Mucosa of stomach (tissue), 1 donor: ENCODE results near the gene CEP89.
"Not testable (repeated sequence)": the region's sequence is repeated elsewhere in the genome, so short reads cannot be mapped to it uniquely, and the experiment has no call there.

ENCODE experiments used
- H3K27me3 ChIP-seq: one replicate; pipeline ENCODE4 v1.7.0; 2013; ENCODE audit warnings: mild to moderate bottlenecking, low read length; ENCODE audit not compliant: control insufficient read depth, insufficient read depth
- H3K36me3 ChIP-seq: one replicate; pipeline ENCODE4 v1.7.0; 2013; ENCODE audit warnings: low read length; ENCODE audit not compliant: control insufficient read depth, insufficient read depth
- H3K4me1 ChIP-seq: one replicate; pipeline ENCODE4 v1.7.0; 2013; ENCODE audit warnings: mild to moderate bottlenecking, low read length; ENCODE audit not compliant: control insufficient read depth, insufficient read depth
- H3K4me3 ChIP-seq: one replicate; pipeline ENCODE4 v1.7.0; 2013; ENCODE audit warnings: low read length
- H3K9ac ChIP-seq: one replicate; pipeline ENCODE4 v1.7.0; 2013; ENCODE audit warnings: mild to moderate bottlenecking, low read length, moderate library complexity
- H3K9me3 ChIP-seq: one replicate; pipeline ENCODE4 v1.7.0; 2013; ENCODE audit warnings: mild to moderate bottlenecking, low read length, moderate library complexity; ENCODE audit not compliant: control insufficient read depth
- donor health status: Pancreatic carcinoma.

Gene CEP89

DNA sequence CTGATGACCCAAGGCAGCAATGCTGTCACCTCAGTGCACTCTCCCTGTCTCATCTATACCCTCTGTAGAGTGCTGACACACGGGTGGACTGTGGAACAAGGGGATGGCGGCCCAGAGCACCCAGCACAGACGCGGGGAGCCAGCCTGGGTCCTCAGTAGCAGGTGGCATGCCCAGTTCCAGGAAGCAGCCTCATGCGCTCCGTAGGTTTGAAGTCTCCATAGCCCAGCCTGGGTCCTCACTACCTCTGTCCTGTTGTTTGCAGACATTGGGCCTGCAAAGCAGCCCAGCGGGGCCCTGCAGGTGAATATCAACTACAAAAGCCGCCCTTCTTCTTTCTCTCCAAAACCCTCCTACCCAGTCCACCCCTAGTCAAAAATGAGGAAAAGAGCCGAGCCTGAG is 97.2 kb downstream of the CEP89 start:
- Histone ChIP-seq H3K4me1 (no peaks in the 10 kb centered on the region), H3K4me3 (no peak overlapping the region), H3K27me3 (no peaks in the 10 kb centered on the region), H3K9ac (no peak overlapping the region), H3K9me3 (no peaks in the 10 kb centered on the region), H3K36me3 (no peaks in the 10 kb centered on the region)

DNA sequence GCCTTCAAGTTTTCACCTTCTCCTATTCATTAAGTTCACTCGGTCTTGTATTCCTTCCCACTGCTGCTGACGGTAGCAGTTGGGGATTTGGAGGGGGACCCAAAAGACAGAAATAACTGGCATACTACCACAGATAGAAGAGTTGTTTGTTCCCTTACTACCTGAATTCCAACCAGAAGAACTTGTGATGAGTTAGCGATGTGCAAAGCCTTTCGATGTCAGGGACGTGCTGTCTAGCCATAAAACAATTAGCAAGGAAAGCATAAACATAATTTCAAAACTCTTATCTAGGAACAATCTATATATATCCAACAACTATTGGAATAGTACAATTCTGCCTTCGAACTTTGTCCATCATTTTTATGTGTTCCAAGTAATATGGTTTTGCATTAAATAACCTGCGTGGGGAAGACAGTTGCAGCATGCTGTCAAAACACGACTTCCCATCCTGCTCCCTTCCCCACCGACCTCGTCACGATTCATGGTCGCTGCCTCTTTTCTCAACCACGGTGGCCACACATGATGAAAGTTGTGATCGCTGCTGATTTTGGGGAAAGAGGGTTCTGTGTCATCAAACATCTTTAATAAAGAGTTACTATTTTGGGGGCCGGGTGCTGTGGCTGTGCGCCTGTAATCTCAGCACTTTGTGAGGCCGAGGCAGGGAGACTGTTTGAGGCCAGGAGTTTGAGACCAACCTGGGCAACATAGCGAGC is 98.4 kb downstream of the CEP89 start:
- no peak overlapping the region for H3K4me3 ChIP-seq
- no peaks in the 10 kb centered on the region for H3K9me3 ChIP-seq
- H3K4me1 ChIP-seq, result no peaks in the 10 kb centered on the region
- no peaks in the 10 kb centered on the region for H3K36me3 ChIP-seq
- no peak overlapping the region for H3K9ac ChIP-seq
- no peaks in the 10 kb centered on the region for H3K27me3 ChIP-seq

DNA sequence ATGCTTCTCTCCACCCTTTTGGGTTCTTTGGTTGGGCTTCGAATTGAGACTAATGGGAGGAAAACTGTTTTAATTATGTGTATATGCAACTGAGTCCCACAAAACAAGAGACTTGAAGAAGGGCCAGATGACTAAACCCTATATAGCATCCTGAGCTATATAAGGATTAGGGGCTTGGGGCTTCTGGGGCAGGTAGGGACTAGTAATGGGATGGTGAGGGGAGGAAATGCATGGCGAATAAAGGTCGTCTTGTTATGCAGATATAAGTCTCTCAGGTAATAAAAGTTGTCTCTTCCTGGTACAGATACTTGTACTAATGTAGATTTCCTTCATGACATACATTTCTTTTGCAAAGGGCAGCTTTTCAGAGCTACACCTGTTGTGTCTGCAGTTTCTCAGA is 99.4 kb downstream of the CEP89 start:
- no peaks in the 10 kb centered on the region for H3K27me3 ChIP-seq
- H3K36me3 ChIP-seq, result no peaks in the 10 kb centered on the region
- H3K9me3 ChIP-seq, result no peaks in the 10 kb centered on the region
- no peak overlapping the region for H3K4me3 ChIP-seq
- H3K4me1 ChIP-seq, result no peaks in the 10 kb centered on the region
- H3K9ac ChIP-seq, result no peak overlapping the region

DNA sequence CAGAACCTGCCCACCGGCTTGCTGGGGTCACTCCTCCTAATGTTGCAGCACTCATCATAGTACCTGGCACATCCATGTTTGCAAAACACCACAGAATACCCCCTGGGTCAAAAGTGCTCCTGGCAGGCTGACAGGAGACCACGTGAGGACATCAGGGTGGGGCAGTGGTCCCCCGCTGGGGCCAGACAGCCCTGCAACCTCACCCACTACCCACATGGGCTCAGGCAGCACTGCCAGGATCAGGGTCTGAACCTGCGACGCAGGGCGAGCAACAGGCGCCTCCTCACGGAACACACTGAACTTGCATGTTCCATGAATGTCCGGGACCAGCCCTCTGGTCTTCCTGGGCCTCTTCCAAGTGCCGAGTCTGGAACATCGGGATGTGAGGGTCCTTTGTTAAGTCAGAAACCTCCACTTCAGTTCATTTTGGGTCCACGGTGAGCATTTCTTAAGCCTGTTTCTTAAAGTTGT is 100.7 kb downstream of the CEP89 start:
- H3K27me3 ChIP-seq, result no peaks in the 10 kb centered on the region
- no peak overlapping the region for H3K4me3 ChIP-seq
- H3K9me3 ChIP-seq, result no peaks in the 10 kb centered on the region
- H3K9ac ChIP-seq, result no peak overlapping the region
- no peaks in the 10 kb centered on the region for H3K4me1 ChIP-seq
- no peaks in the 10 kb centered on the region for H3K36me3 ChIP-seq

DNA sequence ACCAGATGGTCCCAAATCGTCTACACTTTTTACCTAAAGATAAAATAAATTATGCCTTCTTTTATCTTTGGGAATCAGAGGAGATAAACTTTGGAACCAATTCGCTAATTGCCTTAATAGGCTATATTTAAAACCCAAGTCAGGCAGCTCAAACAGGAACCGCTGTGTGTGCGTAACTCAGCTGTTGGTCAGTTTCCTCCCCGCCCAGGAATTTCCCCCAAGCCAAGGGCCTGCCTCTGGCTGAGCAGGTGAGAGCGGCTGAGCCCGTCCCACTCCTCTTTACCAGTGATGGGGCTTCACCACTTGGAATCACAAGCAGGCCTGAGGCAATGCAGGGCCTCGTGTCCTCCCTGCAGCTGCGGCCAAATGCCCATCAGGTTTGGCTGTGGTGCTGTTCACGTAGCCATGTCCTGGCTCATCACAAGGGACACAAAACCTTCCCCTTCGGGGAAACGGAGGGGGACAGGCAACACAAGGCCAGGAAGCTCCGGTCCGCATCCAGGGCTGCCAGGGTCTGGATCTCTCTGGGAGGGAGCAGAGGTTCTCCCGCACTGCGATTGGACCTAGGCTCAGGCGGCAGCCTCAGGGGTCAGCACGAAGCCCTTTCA is 101.7 kb downstream of the CEP89 start:
- Histone ChIP-seq H3K9me3 (no peaks in the 10 kb centered on the region), H3K4me1 (no peaks in the 10 kb centered on the region), H3K36me3 (no peaks in the 10 kb centered on the region), H3K4me3 (no peak overlapping the region), H3K9ac (no peak overlapping the region), H3K27me3 (no peaks in the 10 kb centered on the region)

DNA sequence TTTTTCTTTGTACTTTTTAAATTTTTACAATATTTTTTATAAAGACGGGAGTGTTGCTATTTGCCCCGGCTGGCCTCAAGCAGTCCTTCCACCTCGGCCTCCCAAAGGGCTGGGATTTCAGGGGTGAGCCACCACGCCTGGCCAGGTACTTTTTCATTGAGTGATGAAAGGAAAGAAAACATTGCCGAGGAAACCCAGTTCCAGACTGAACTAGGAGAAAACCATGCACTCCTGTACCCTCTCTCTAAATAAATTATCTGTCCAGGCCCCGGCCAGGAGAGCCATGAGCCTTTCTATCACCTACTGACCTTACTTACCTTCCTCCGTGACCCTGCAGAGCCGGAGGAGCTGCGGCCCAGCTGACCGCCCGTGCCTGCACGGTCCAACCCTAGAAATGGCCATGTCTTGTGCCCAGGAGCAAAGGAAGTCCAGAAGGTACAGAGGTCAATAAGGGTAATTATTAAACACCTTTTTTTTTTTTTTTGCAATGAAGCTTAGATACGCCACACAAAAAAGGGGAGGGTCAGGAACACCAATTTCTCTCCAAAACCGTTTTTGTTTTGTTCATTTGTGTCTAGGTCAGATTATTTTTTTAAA is 102.3 kb downstream of the CEP89 start, which contains the start of gene SLC7A9:
SLC7A9 (minus strand) TSS at position 399 of the 597 bp plus-strand sequence. CDS start 1,233 bp downstream, outside the sequence.
- Histone ChIP-seq H3K36me3 (no peaks in the 10 kb centered on the region), H3K9ac (no peak within 1 kb of the TSS), H3K27me3 (no peaks in the 10 kb centered on the region), H3K4me1 (no peaks in the 10 kb centered on the region), H3K9me3 (no peaks in the 10 kb centered on the region), H3K4me3 (no peak within 1 kb of the TSS)

DNA sequence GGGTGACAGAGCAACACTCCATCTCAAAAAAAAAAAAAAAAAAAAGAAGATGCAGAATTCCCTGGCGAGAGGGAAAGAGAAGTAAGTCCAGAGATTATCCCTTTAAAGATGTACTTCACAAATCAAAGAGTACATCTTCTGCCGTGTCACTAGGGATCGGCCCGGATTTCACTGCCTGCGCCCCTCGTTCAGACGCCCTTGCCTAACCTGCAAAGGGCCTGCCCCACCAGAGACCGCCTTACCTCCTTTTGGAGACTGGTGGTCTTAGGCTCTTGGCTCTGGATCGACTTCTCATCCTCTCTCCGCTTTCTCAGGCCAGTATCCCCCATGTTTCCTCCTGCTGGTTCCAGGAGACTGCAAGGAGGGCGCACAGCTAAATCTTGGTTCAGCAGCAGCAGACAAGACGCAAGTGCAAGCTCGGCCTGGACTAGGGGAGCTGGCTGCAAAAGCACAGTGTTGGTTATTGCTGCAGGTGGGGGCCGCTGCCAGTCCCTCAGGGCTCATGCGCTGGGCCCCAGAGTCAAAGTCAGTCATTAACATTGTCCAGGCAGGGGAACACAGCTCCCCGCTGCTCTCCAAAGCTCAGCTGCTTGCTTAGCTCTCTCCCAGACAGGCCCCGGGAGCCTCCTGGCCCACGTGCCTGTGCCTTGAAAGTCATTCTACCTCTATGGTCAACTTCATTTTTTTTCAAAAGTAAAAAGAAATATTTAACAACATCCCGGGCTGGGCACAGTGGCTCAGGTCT is 103.4 kb downstream of the CEP89 start:
- H3K9ac ChIP-seq, result no peak overlapping the region
- H3K9me3 ChIP-seq, result no peaks in the 10 kb centered on the region
- H3K4me3 ChIP-seq, result no peak overlapping the region
- H3K4me1 ChIP-seq, result no peaks in the 10 kb centered on the region
- H3K27me3 ChIP-seq, result no peaks in the 10 kb centered on the region
- H3K36me3 ChIP-seq, result no peaks in the 10 kb centered on the region

DNA sequence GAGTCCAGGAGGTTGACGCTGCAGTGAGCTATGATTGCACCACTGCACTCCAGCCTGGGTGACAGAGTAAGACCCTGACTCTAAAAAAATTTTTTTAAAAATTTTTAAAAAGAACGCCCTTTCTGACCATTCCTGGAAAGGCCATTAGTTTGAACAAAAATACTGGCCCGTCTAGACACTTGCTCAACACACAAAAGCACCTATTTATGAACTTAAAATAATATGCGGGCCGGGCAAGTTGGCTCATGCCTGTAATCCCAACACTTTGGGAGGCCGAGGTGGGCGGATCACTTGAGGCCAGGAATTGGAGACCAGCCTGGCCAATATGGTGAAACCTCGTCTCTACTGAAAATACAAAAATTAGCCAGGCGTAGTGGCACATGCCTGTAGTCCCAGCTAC is 104.3 kb downstream of the CEP89 start:
- H3K27me3 ChIP-seq, H3K4me3 ChIP-seq, H3K4me1 ChIP-seq, H3K9ac ChIP-seq, H3K36me3 ChIP-seq, H3K9me3 ChIP-seq: not testable (repeated sequence)

DNA sequence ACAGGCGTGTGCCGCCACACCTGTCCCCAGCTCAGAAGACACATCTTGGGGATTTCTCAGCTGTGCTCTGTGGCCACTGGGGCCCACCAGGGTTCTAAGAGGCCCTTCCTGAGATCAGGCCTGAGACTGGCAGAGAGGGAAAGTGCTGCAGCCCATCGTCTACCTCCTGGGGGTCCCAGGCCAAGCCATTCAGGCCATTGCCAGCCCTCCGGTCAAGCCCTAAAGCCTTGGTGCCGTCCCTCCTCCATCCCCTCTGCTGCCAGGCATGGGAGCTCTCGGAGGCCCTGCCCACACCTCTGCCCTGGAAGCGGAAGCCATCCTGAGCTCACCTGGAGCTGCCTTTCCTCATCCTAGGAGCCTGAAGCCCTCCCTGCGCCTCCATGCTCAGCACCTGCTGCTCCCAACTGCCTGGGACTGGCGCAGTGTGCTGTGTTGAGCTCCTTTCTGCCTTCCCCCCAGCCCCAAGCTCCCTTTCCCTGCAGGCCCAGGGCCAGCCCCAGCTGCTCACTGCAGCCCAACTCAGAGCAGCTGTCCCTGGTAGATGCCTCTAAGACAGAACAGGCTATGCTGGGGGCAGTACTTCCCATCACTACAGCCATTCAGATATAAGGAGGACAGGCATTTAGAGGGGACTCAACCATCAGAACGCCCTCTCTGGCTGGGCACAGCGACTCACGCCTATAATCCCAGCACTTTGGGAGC is 105.0 kb downstream of the CEP89 start:
- H3K36me3 ChIP-seq, result no peaks in the 10 kb centered on the region
- no peaks in the 10 kb centered on the region for H3K27me3 ChIP-seq
- no peak overlapping the region for H3K9ac ChIP-seq
- no peak overlapping the region for H3K4me3 ChIP-seq
- H3K4me1 ChIP-seq, result no peaks in the 10 kb centered on the region
- H3K9me3 ChIP-seq, result no peaks in the 10 kb centered on the region

DNA sequence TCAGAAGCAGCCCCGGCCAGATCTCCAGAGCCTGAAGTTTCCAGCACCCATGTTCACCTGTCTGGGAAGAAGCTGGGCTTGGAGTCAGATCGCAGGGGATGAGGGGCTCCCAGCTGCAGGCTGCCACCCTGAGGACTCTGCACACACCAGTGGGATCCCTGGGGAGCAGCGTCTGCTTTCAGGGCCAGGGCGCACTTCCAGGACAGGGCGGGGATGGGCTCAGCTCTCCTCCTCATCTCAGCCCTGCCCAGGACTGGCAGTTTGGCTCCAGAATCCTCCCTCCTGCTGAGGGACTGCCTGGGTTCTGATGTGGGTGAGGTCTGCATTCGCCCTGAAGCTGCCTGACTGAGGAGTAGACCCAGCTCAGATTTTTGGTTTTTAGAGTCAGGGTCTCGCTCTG is 105.7 kb downstream of the CEP89 start:
- no peak overlapping the region for H3K9ac ChIP-seq
- no peaks in the 10 kb centered on the region for H3K4me1 ChIP-seq
- H3K36me3 ChIP-seq, result no peaks in the 10 kb centered on the region
- no peaks in the 10 kb centered on the region for H3K9me3 ChIP-seq
- no peaks in the 10 kb centered on the region for H3K27me3 ChIP-seq
- H3K4me3 ChIP-seq, result no peak overlapping the region

DNA sequence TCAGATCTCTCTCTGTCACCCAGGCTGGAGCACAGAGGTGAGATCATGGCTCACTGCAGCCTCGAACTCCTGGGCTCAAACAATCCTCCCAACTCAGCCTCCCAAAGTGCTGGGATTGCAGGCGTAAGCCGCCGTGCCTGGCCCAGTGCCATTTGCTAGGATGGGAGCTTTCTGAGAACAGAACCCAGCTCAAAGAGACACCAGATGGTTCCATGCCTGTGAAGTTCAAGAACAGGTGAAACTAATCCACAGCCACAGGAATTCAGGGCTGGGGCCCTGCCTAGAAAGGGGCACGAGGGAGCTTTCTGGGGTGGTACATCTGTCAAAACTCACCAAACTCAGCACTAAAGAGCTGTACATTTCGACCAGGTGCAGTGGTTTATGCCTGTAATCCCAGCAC is 106.4 kb downstream of the CEP89 start:
- no peaks in the 10 kb centered on the region for H3K4me1 ChIP-seq
- no peaks in the 10 kb centered on the region for H3K9me3 ChIP-seq
- no peaks in the 10 kb centered on the region for H3K27me3 ChIP-seq
- H3K9ac ChIP-seq, result no peak overlapping the region
- no peaks in the 10 kb centered on the region for H3K36me3 ChIP-seq
- H3K4me3 ChIP-seq, result no peak overlapping the region
